H9 (cell line): ENCODE data around the gene BBS12. TPM values are rescaled to one million over a fixed set of nuclear protein-coding genes. Genes with fewer than 3 reads are reported as not detected.

Experiments used
- DNase-seq: peaks from one replicate; pipeline ENCODE4 v3.0.0-alpha.2; 2017
- H2AFZ ChIP-seq: one replicate; pipeline ENCODE4 v1.6.1; 2013; ENCODE audit warnings: mild to moderate bottlenecking, low read length, control low read depth, moderate library complexity
- H2AK5ac ChIP-seq: 2 replicates; pipeline ENCODE4 v1.6.1; 2013; ENCODE audit warnings: low read length, control low read depth, mixed read lengths; ENCODE audit not compliant: insufficient read length
- H2BK120ac ChIP-seq: one replicate; pipeline ENCODE4 v1.6.1; 2013; ENCODE audit warnings: low read depth, mild to moderate bottlenecking, low read length, control low read depth, inconsistent platforms; ENCODE audit not compliant: poor library complexity, severe bottlenecking
- H2BK12ac ChIP-seq: 2 replicates; pipeline ENCODE4 v1.6.1; 2013; ENCODE audit warnings: low read length, control low read depth, mixed read lengths, low read depth; ENCODE audit not compliant: insufficient read length
- H2BK15ac ChIP-seq: 2 replicates; pipeline ENCODE4 v1.6.1; 2013; ENCODE audit warnings: low read depth, low read length, control low read depth
- H2BK20ac ChIP-seq: one replicate; pipeline ENCODE4 v1.6.1; 2013; ENCODE audit warnings: low read depth, mild to moderate bottlenecking, low read length, control low read depth, inconsistent platforms; ENCODE audit not compliant: poor library complexity, severe bottlenecking
- H2BK5ac ChIP-seq: 2 replicates; pipeline ENCODE4 v1.6.1; 2013; ENCODE audit warnings: low read length, control low read depth, mixed read lengths; ENCODE audit not compliant: insufficient read length
- H3K14ac ChIP-seq: 2 replicates; pipeline ENCODE4 v1.6.1; 2013; ENCODE audit warnings: low read length, control low read depth; ENCODE audit not compliant: insufficient read depth
- H3K18ac ChIP-seq: 2 replicates; pipeline ENCODE4 v1.6.1; 2013; ENCODE audit warnings: low read depth, mild to moderate bottlenecking, mixed read lengths, low read length, control low read depth; ENCODE audit not compliant: insufficient read length
- H3K23ac ChIP-seq: 2 replicates; pipeline ENCODE4 v1.6.1; 2013; ENCODE audit warnings: low read length, control low read depth, mixed read lengths, low read depth; ENCODE audit not compliant: insufficient read length
- H3K23me2 ChIP-seq: 2 replicates; pipeline ENCODE4 v1.6.1; 2013; ENCODE audit warnings: low read depth, mild to moderate bottlenecking, mixed read lengths, low read length, control low read depth; ENCODE audit not compliant: insufficient read length, poor library complexity, severe bottlenecking
- H3K27ac ChIP-seq: 2 replicates; pipeline ENCODE4 v1.5.1; 2013; ENCODE audit warnings: low read length, control low read depth, mixed read lengths, low read depth; ENCODE audit not compliant: insufficient read length
- H3K27me3 ChIP-seq: 2 replicates; pipeline ENCODE4 v1.6.1; 2013; ENCODE audit warnings: low read length, control low read depth, inconsistent platforms; ENCODE audit not compliant: insufficient read depth
- H3K4ac ChIP-seq: 2 replicates; pipeline ENCODE4 v1.6.1; 2013; ENCODE audit warnings: low read depth, mild to moderate bottlenecking, control low read depth, inconsistent platforms, low read length, moderate library complexity
- H3K4me1 ChIP-seq: 2 replicates; pipeline ENCODE4 v1.6.1; 2013; ENCODE audit warnings: low read length, control low read depth, inconsistent platforms; ENCODE audit not compliant: insufficient read depth
- H3K4me2 ChIP-seq: 2 replicates; pipeline ENCODE4 v1.6.1; 2013; ENCODE audit warnings: low read length, control low read depth, mixed read lengths; ENCODE audit not compliant: insufficient read length, insufficient read depth
- H3K56ac ChIP-seq: 2 replicates; pipeline ENCODE4 v1.6.1; 2013; ENCODE audit warnings: low read depth, mild to moderate bottlenecking, mixed read lengths, low read length, control low read depth; ENCODE audit not compliant: insufficient read length
- H3K79me1 ChIP-seq: 2 replicates; pipeline ENCODE4 v1.6.1; 2013; ENCODE audit warnings: low read depth, mild to moderate bottlenecking, moderate library complexity, low read length, control low read depth, inconsistent platforms; ENCODE audit not compliant: insufficient read depth, poor library complexity, severe bottlenecking
- H3K79me2 ChIP-seq: 2 replicates; pipeline ENCODE4 v1.6.1; 2013; ENCODE audit warnings: low read length, control low read depth, inconsistent platforms; ENCODE audit not compliant: insufficient read depth
- H3K9ac ChIP-seq: 2 replicates; pipeline ENCODE4 v1.6.1; 2013; ENCODE audit warnings: low read length, control low read depth, mixed read lengths; ENCODE audit not compliant: insufficient read length; ENCODE audit errors: extremely low read depth
- H3K9me3 ChIP-seq: one replicate; pipeline ENCODE4 v1.6.1; 2013; ENCODE audit warnings: low read depth, low read length, inconsistent platforms; ENCODE audit not compliant: control insufficient read depth
- H3T11ph ChIP-seq: one replicate; pipeline ENCODE4 v1.6.1; 2013; ENCODE audit warnings: mild to moderate bottlenecking, low read length, control low read depth, inconsistent platforms
- H4K20me1 ChIP-seq: one replicate; pipeline ENCODE4 v1.6.1; 2013; ENCODE audit not compliant: control insufficient read depth, insufficient read length, insufficient read depth
- H4K5ac ChIP-seq: 2 replicates; pipeline ENCODE4 v1.6.1; 2013; ENCODE audit warnings: low read depth, mild to moderate bottlenecking, mixed read lengths, low read length, control low read depth; ENCODE audit not compliant: insufficient read length
- H4K8ac ChIP-seq: replicated peaks from 2 replicates; pipeline ENCODE4 v1.6.1; 2013; ENCODE audit warnings: low read length, control low read depth, mixed read lengths, low read depth; ENCODE audit not compliant: insufficient read length
- H4K91ac ChIP-seq: 2 replicates; pipeline ENCODE4 v1.6.1; 2013; ENCODE audit warnings: low read depth, mild to moderate bottlenecking, moderate library complexity, mixed read lengths, low read length, control low read depth; ENCODE audit not compliant: insufficient read length
- H3K27ac Mint-ChIP-seq, 3 experiments: 2 replicates in 2 of 3; 3 replicates in 1 of 3; pipeline ENCODE4 v1.8.0; 2020 to 2021; ENCODE audit warnings: mixed read lengths in 3 of 3, mild to moderate bottlenecking in 1 of 3, moderate library complexity in 1 of 3
- H3K27me3 Mint-ChIP-seq: 2 replicates; pipeline ENCODE4 v1.8.0; 2021; ENCODE audit warnings: low read depth, mild to moderate bottlenecking, moderate library complexity, mixed read lengths
- H3K36me3 Mint-ChIP-seq, 3 experiments: 2 replicates in 2 of 3; 3 replicates in 1 of 3; pipeline ENCODE4 v1.8.0; 2020 to 2021; ENCODE audit warnings: low read depth in 3 of 3, mixed read lengths in 3 of 3; ENCODE audit not compliant: insufficient read depth in 1 of 3
- H3K4me1 Mint-ChIP-seq, 2 experiments: 2 replicates each; pipeline ENCODE4 v1.8.0; 2020; ENCODE audit warnings: mixed read lengths in 2 of 2
- H3K4me3 Mint-ChIP-seq, 2 experiments: 2 replicates in 1 of 2; 3 replicates in 1 of 2; pipeline ENCODE4 v1.8.0; 2020 to 2021; ENCODE audit warnings: mild to moderate bottlenecking in 2 of 2, mixed read lengths in 2 of 2, moderate library complexity in 1 of 2
- H3K9me3 Mint-ChIP-seq, 2 experiments: 2 replicates in 1 of 2; 3 replicates in 1 of 2; pipeline ENCODE4 v1.8.0; 2020; ENCODE audit warnings: mild to moderate bottlenecking in 2 of 2, mixed read lengths in 2 of 2, moderate library complexity in 1 of 2
- WGBS: extraction: QIAGEN DNeasy Blood & Tissue Kit; methylation state at CpG from one replicate; pipeline ENCODE4 v1.1.7; 2013; ENCODE audit warnings: missing lambda C conversion rate, low lambda C conversion rate, mixed read lengths; ENCODE audit not compliant: insufficient read length; ENCODE audit errors: extremely low coverage; 5-methylcytosine and 5-hydroxymethylcytosine counted together
- total RNA-seq: library from RNA; stranded (reverse); gene quantifications from 2 replicates; pipeline ENCODE4 v1.2.1, GENCODE V29; 2021
- TF ChIP-seq, protein P1 (sequence below): fragments of 200-600 bp; sonication (generic); conservative IDR thresholded peaks from 3 replicates; pipeline ENCODE4 v1.8.0; 2021; ENCODE audit warnings: antibody characterized with exemption, mild to moderate bottlenecking

BBS12 gene
- total RNA-seq, 1 experiment from 2014 or later: 1.2 TPM

- Histone ChIP-seq H2AFZ (no peak overlapping the region), H4K8ac (no peak overlapping the region), H3K23me2 (no peaks in the 10 kb centered on the region), H3K79me1 (no peaks in the 10 kb centered on the region), H3K4me2 (no peak overlapping the region), H4K91ac (no peak overlapping the region), H3K4me1 (no peaks in the 10 kb centered on the region; the same call in 1 of the 2 replicates), H4K5ac (no peak overlapping the region), H2BK20ac (no peak overlapping the region), H3K56ac (no peak overlapping the region), H2BK12ac (no peak overlapping the region), H2BK5ac (no peak overlapping the region), H3T11ph (no peak overlapping the region), H3K23ac (no peak overlapping the region), H3K4ac (no peak overlapping the region), H3K9ac (no peak overlapping the region), H2AK5ac (no peak overlapping the region), H3K79me2 (no peaks in the 10 kb centered on the region), H4K20me1 (no peaks in the 10 kb centered on the region), H2BK15ac (no peak overlapping the region), H3K27ac (no peak overlapping the region), H2BK120ac (no peak overlapping the region), H3K9me3 (no peaks in the 10 kb centered on the region), H3K27me3 (no peaks in the 10 kb centered on the region), H3K14ac (no peak overlapping the region), H3K18ac (no peak overlapping the region)
- Mint-ChIP-seq H3K27me3 (no peaks in the 10 kb centered on the region), H3K9me3 (no peaks in the 10 kb centered on the region; a peak in 1 of 5 replicates), H3K27ac (no peak overlapping the region), H3K4me3 (no peak overlapping the region), H3K4me1 (peaks cover 14 to 19% of the 10 kb centered on the region in 2 experiments), H3K36me3 (no peaks in the 10 kb centered on the region)
- no CpG with 5 or more reads among the region's 4 CpGs for WGBS
- DNase-seq: no peak
- TF ChIP-seq, protein P1, sequence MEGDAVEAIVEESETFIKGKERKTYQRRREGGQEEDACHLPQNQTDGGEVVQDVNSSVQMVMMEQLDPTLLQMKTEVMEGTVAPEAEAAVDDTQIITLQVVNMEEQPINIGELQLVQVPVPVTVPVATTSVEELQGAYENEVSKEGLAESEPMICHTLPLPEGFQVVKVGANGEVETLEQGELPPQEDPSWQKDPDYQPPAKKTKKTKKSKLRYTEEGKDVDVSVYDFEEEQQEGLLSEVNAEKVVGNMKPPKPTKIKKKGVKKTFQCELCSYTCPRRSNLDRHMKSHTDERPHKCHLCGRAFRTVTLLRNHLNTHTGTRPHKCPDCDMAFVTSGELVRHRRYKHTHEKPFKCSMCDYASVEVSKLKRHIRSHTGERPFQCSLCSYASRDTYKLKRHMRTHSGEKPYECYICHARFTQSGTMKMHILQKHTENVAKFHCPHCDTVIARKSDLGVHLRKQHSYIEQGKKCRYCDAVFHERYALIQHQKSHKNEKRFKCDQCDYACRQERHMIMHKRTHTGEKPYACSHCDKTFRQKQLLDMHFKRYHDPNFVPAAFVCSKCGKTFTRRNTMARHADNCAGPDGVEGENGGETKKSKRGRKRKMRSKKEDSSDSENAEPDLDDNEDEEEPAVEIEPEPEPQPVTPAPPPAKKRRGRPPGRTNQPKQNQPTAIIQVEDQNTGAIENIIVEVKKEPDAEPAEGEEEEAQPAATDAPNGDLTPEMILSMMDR: no peak
These were observed 40.5 kb upstream of the BBS12 start for GRCh38 chr4:122691988-122692387.
